Type B pancreatic cell (in vitro differentiated cells): ENCODE measurements around the gene C2orf49. TPM values are rescaled to one million over a fixed set of nuclear protein-coding genes. Genes with fewer than 3 reads are reported as not detected.

Experiments used
- DNase-seq: peaks from one replicate; pipeline ENCODE4 v3.0.0; 2021; ENCODE audit warnings: mixed read lengths; ENCODE audit not compliant: unreplicated experiment; ENCODE audit errors: extremely low spot score
- H3K27ac Mint-ChIP-seq: 2 replicates; pipeline ENCODE4 v1.8.0; 2021; ENCODE audit warnings: mild to moderate bottlenecking, mixed read lengths
- H3K27me3 Mint-ChIP-seq: 2 replicates; pipeline ENCODE4 v1.8.0; 2021; ENCODE audit warnings: mixed read lengths
- H3K36me3 Mint-ChIP-seq: 2 replicates; pipeline ENCODE4 v1.8.0; 2021; ENCODE audit warnings: mixed read lengths
- H3K4me1 Mint-ChIP-seq: one replicate; pipeline ENCODE4 v1.8.0; 2021; ENCODE audit warnings: mixed read lengths; ENCODE audit not compliant: unreplicated experiment
- H3K4me3 Mint-ChIP-seq: 2 replicates; pipeline ENCODE4 v1.8.0; 2021; ENCODE audit warnings: mild to moderate bottlenecking, mixed read lengths
- H3K9me3 Mint-ChIP-seq: 2 replicates; pipeline ENCODE4 v1.8.0; 2021; ENCODE audit warnings: mixed read lengths
- total RNA-seq: library from RNA; stranded (reverse); gene quantifications from 2 replicates; pipeline ENCODE4 v1.2.1, GENCODE V29; 2021; ENCODE audit warnings: low replicate concordance
- TF ChIP-seq, protein P1 (sequence below): fragments of 200-600 bp; sonication (generic); conservative IDR thresholded peaks from 2 replicates; pipeline ENCODE4 v1.5.0; 2021; ENCODE audit warnings: antibody characterized with exemption, mild to moderate bottlenecking

C2orf49 gene
- total RNA-seq, 1 donor from 2014 or later = 25.8 TPM

DNA sequence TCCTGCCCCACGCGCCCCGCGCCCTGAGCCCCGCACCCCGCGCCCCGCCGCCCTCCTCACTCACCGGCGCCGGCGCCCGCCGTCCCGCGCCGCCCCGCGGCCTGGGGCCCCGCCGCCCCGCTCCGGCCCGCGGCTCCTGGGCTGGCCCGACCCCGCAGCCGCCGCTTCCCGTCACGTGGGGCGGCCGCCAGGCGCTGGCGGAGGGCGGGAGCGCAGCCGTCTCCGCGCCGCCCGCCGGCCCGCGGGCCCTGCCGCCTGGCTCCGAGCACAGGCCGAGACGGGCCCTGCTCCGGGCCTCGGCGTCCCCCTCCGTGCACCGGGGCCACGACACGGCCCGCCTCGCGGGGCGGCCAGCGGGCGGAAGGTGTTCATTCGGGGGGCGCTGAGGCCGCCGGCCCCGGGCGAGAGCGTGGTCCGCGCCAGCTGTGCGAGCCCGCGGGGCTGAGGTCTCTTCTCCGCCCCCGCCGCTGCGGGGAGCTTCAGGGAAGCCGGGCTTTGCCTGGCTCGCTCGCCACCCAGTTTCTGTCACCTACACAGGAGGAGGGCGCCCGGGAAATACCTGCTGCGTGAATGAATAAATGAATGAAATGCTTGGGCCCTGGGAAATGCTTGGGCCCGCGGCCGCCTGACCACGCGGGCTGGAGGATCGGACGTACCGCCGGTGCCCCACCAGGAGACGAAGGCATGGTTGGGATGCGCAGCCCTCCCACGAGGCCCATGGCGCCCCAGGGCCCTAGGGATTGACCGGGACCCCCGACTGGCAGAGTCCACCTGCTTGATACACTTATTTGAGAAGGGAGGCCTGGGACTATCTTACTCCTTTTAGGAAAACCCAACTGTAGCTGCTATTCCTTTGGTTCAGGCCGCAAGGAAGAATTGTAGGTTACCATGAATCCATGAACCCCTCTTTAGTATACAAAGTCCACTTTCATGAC, 7.5 kb upstream of the C2orf49 start, which contains the start of gene TGFBRAP1:
Gene TGFBRAP1, minus strand, starts transcription at position 175 of the 935 bp plus-strand sequence. CDS start 21,434 bp downstream, outside the sequence.
- Mint-ChIP-seq H3K9me3 (no peaks in the 10 kb centered on the region), H3K27me3 (no peaks in the 10 kb centered on the region), H3K4me3 (peak within 1 kb of the TSS; percentile 92), H3K27ac (peak within 1 kb of the TSS; percentile 87), H3K36me3 (no peaks in the 10 kb centered on the region), H3K4me1 (peaks cover 24% of the 10 kb centered on the region)
- TF ChIP-seq, protein P1, sequence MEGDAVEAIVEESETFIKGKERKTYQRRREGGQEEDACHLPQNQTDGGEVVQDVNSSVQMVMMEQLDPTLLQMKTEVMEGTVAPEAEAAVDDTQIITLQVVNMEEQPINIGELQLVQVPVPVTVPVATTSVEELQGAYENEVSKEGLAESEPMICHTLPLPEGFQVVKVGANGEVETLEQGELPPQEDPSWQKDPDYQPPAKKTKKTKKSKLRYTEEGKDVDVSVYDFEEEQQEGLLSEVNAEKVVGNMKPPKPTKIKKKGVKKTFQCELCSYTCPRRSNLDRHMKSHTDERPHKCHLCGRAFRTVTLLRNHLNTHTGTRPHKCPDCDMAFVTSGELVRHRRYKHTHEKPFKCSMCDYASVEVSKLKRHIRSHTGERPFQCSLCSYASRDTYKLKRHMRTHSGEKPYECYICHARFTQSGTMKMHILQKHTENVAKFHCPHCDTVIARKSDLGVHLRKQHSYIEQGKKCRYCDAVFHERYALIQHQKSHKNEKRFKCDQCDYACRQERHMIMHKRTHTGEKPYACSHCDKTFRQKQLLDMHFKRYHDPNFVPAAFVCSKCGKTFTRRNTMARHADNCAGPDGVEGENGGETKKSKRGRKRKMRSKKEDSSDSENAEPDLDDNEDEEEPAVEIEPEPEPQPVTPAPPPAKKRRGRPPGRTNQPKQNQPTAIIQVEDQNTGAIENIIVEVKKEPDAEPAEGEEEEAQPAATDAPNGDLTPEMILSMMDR = peak; percentile 12
- no peak for DNase-seq

DNA sequence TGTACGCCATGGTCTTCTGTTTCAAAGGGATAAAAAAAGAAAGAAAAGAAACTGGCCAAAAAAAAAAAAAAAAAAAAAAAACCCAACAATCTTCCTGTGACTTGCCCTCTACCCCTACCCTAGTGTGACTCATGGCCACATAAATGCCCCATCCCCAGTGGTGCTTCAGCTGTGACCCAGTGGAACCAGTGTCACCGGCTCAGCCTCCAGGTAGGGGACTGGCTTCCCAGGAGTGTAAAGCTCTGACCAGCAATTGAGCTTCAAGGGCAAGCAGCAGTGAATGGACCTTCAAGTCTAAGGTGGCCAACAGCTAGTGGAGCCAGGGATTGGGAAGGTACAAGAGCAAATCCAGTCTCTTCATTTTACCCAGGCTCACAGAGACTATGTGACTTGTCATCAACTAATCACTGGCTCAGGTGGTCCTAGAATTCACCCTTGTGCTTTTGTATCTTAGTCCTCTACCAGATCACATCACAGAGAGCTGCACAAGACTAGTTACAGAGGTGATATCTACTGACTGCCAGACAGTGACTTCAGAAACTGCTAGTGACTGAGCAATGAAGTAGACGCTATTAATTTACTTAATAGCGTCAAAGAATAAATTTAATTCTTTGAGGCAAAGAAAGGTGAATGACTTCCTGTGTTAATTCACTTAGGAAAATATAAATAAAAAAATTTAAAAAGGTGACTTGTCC, 6.5 kb upstream of the C2orf49 start:
- H3K4me3 Mint-ChIP-seq = peak overlapping the region; percentile 88
- DNase-seq = no peak
- peaks cover 21% of the 10 kb centered on the region for H3K4me1 Mint-ChIP-seq
- TF ChIP-seq, protein P1 = no peak
- peak overlapping the region; percentile 58 for H3K27ac Mint-ChIP-seq
- no peaks in the 10 kb centered on the region for H3K36me3 Mint-ChIP-seq
- H3K9me3 Mint-ChIP-seq = no peaks in the 10 kb centered on the region
- no peaks in the 10 kb centered on the region for H3K27me3 Mint-ChIP-seq

DNA sequence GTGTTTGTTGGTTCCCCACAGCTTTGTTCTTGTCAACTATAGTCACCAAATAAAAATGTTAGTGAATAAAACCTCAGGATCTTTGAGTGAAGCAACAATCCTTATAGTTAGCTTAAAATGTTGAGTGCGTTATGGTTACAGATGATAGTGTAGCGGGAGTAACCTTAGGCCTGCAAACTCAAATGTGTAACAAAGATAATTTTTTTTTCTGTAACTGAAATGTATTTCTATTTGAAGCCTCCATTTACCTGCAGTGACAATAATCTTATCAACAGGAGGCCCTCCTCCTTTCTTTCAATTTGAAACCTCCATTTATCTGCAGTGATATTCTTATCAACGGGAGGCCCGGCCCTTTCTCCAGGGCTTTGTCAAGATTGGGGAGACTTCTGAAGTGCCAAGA, 3.1 kb upstream of the C2orf49 start:
- H3K27ac Mint-ChIP-seq = peak overlapping the region; percentile 43
- H3K4me1 Mint-ChIP-seq = peaks cover 23% of the 10 kb centered on the region
- no peak overlapping the region for H3K4me3 Mint-ChIP-seq
- TF ChIP-seq, protein P1 = no peak
- no peak for DNase-seq
- H3K27me3 Mint-ChIP-seq = no peaks in the 10 kb centered on the region
- no peaks in the 10 kb centered on the region for H3K9me3 Mint-ChIP-seq
- H3K36me3 Mint-ChIP-seq = no peaks in the 10 kb centered on the region

DNA sequence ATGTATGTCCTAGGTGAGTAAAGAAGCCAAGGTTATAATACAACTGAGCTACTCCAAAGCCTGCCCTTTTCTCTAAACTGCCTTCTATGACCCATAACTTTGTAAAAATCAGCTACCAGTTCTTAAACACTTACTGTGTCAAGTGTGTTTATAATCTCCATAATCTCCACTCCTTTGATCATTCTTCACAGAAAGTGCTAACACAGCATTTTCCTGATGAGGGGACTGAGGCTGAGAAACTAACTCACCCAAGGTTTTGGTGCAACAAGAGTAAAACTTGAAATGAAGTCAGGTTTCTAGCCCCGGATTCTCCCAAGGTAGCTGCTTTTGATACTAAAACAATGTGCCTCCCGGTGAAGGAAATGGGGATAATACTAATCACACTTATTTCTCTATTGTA, 1.9 kb upstream of the C2orf49 start:
- Mint-ChIP-seq H3K4me3 (peak overlapping the region; percentile 97), H3K27me3 (no peaks in the 10 kb centered on the region), H3K4me1 (peaks cover 21% of the 10 kb centered on the region), H3K36me3 (peaks cover 3% of the 10 kb centered on the region), H3K9me3 (no peaks in the 10 kb centered on the region), H3K27ac (peak overlapping the region; percentile 100)
- DNase-seq = no peak
- TF ChIP-seq, protein P1 = no peak

DNA sequence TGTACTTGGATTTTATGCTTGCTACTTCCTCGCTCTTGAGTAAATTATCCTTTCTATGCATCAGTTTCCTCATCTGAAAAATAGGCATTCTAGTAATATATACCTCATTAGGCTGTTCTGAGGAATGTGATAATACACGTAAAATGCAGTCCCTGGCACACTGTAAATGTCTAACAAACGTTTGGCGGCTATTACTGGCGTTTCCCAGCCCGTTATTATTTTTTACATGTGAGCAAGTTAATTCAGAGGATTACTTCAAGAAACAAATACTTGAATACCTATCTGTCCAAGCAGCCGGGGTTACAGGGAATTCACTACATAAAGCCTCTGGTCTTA, 586 bp upstream of the C2orf49 start:
- Mint-ChIP-seq H3K27ac (peak overlapping the region; percentile 100), H3K27me3 (no peaks in the 10 kb centered on the region)

More for the DNA sequence above, 586 bp upstream of the C2orf49 start:
- no peaks in the 10 kb centered on the region for H3K9me3 Mint-ChIP-seq
- peaks cover 20% of the 10 kb centered on the region for H3K4me1 Mint-ChIP-seq
- TF ChIP-seq, protein P1 = no peak
- peaks cover 3% of the 10 kb centered on the region for H3K36me3 Mint-ChIP-seq
- H3K4me3 Mint-ChIP-seq = peak overlapping the region; percentile 97
- no peak for DNase-seq
